Lower leg skin (tissue), 4 donors: Measurements from ENCODE around the gene TMEM272. TPM values are rescaled to one million over a fixed set of nuclear protein-coding genes. Genes with fewer than 3 reads are reported as not detected.

Experiments used
- DNase-seq, 2 donors: peaks; one replicate each; pipeline ENCODE4 v3.0.0-alpha.2; 2019; ENCODE audit warnings: low spot score in 2 of 2
- H3K4me3 ChIP-seq: fragments of 200-600 bp; sonication (generic); 2 replicates; pipeline ENCODE4 v1.5.1; 2017; ENCODE audit warnings: mild to moderate bottlenecking, low read depth; ENCODE audit not compliant: poor library complexity, severe bottlenecking
- POLR2A ChIP-seq, 2 donors: fragments of 450-650 bp; IDR thresholded peaks; one replicate each; pipeline ENCODE4 v1.6.1; 2016 to 2017; ENCODE audit warnings: antibody characterized with exemption in 2 of 2, mild to moderate bottlenecking in 1 of 2, moderate library complexity in 1 of 2
- WGBS, 2 donors: methylation state at CpG; one replicate each; pipeline ENCODE4 v1.1.5; 2018; 5-methylcytosine and 5-hydroxymethylcytosine counted together
- intact Hi-C: fragments of 100-400 bp; cut with DNase I; formaldehyde crosslinking; loops from one replicate; pipeline ENCODE4 v1.15.0; 2023; ENCODE audit warnings: low total_unique reads
- total RNA-seq, 4 donors: library from RNA; depleted of rRNA; stranded (reverse); fragments of >200 nt; gene quantifications; one replicate each; pipeline ENCODE4 v1.1.0, GENCODE V29; 2016
- TF ChIP-seq, protein P1 (sequence below), 3 donors: fragments of 450-650 bp; IDR thresholded peaks; one replicate each; pipeline ENCODE4 v1.5.1; 2016; ENCODE audit warnings: antibody characterized with exemption in 3 of 3, mild to moderate bottlenecking in 3 of 3, moderate library complexity in 2 of 3

The TMEM272 gene
- total RNA-seq, 4 donors from 2014 or later: 0.32 TPM; not detected in 3

DNA sequence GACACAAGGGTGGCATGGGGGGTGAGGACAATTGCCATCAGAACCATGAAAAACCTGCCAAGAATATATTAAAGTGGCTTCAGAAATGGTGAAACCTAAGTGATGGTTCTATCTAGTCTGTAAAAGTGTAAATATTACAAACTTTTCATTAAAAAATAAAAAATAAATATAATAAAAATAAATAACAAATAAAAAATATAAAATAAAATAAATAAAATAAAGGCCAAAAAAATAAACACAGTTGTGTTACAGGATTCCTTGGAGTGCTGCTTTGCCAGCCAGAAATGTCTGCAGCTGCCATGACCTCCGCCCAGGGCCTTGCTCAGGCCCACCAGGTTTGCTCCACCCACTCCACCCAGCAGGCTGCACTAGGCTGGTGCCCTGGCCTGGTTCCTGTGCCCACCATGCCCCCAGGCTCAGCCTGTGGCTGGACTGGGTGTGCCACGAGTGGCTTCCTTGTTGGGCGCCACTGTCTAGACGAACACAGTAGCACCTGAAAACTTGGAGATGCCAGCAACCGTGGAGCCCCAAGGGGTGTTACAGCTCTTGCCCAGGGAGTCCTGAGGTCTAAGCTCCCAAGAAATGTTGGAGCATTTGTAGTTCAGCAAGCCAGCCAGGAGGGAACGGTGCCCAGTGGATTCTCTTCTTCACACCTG lies 37.7 kb upstream of the TMEM272 start:
- WGBS, 2 donors: 84 to 86% methylated on average over 3 to 6 of the region's 6 CpGs
- DNase-seq: no peak
- TF ChIP-seq POLR2A (IDR thresholded peaks at IDR 0.05): no peak
- TF ChIP-seq, protein P1, sequence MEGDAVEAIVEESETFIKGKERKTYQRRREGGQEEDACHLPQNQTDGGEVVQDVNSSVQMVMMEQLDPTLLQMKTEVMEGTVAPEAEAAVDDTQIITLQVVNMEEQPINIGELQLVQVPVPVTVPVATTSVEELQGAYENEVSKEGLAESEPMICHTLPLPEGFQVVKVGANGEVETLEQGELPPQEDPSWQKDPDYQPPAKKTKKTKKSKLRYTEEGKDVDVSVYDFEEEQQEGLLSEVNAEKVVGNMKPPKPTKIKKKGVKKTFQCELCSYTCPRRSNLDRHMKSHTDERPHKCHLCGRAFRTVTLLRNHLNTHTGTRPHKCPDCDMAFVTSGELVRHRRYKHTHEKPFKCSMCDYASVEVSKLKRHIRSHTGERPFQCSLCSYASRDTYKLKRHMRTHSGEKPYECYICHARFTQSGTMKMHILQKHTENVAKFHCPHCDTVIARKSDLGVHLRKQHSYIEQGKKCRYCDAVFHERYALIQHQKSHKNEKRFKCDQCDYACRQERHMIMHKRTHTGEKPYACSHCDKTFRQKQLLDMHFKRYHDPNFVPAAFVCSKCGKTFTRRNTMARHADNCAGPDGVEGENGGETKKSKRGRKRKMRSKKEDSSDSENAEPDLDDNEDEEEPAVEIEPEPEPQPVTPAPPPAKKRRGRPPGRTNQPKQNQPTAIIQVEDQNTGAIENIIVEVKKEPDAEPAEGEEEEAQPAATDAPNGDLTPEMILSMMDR (IDR thresholded peaks at IDR 0.05): no peak
- H3K4me3 ChIP-seq: no peak overlapping the region
- intact Hi-C loops: no loop called here

DNA sequence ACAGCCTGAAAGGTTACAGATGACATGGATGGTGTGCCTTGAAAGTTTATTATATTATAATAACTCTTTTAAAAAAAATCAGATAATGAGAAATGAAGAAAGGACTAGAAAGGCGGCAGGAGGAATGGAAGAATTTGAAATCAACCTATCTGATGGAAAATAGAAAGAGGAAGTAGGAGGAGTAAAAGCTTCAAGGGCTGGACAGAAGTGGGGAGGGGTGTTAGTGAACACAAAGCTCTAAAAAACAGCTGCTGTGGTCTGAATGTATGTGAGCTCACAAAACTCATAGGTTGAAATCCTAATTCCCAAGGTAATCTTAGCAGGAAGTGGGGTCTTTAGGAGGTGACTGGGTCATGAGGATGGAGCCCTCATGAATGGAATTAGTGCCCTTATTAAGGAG lies 36.3 kb upstream of the TMEM272 start:
- TF ChIP-seq, protein P1 (IDR thresholded peaks at IDR 0.05): no peak
- 85 to 90% methylated on average over 1 of the region's 1 CpG for WGBS, 2 donors
- intact Hi-C loops: no loop called here
- no peak overlapping the region for H3K4me3 ChIP-seq
- no peak for DNase-seq

- no peak for TF ChIP-seq POLR2A (IDR thresholded peaks at IDR 0.05)
- TF ChIP-seq, protein P1 (IDR thresholded peaks at IDR 0.05): no peak
- no peak for DNase-seq
- WGBS, 2 donors: 87 to 90% methylated on average over 4 of the region's 4 CpGs
- intact Hi-C loops: no loop called here
- no peak overlapping the region for H3K4me3 ChIP-seq
Measured at GRCh38 chr13:51879133-51879532, 34.2 kb upstream of the TMEM272 start.

DNA sequence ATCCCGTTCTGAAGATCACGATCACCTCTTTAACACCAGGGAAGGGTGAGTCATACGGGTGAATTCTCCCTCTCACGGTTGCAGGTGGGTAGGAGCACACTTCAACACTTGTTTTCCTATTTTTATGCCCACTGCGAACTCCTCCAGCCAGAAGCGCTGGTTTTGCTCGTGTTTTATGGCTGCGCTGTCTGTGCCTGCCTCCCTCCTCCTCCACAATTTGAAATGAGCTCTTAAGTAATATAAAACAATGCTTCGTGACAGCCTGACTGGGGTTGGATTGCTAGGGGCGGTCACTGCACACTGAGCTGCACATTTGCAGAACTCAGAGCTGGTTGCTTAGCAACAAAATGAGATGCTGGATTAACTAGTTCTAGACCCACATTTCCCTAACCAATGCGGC lies 29.7 kb upstream of the TMEM272 start:
- no peak for DNase-seq
- TF ChIP-seq POLR2A (IDR thresholded peaks at IDR 0.05): no peak
- TF ChIP-seq, protein P1 (IDR thresholded peaks at IDR 0.05): no peak
- H3K4me3 ChIP-seq: no peak overlapping the region
- 43 to 53% methylated on average over 11 of the region's 11 CpGs for WGBS, 2 donors
- intact Hi-C loops: no loop called here

DNA sequence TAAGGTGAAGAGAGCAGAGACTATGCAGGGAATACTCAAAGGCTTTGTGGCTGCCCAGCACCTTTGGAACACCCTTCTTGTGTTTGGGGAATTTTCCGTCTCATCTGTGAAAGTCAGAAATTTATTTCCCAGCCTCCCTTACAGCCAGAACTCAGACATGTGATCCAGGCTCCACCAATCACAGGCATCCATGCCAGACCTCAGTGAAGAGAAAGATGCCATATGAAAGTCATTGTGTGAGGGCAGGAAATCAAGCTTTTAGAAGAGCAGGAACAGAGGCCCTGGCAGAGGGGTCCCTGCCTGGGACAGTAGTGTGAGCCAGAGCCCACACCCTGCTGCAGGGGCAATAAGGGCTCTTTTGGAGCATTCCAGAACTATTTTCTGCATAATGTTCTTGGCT lies 28.9 kb upstream of the TMEM272 start:
- WGBS, 2 donors: 83 to 95% methylated on average over 1 of the region's 1 CpG
- intact Hi-C loops: no loop called here
- TF ChIP-seq POLR2A (IDR thresholded peaks at IDR 0.05): no peak
- TF ChIP-seq, protein P1 (IDR thresholded peaks at IDR 0.05): no peak
- DNase-seq: no peak
- no peak overlapping the region for H3K4me3 ChIP-seq
